Nephron progenitor cell (in vitro differentiated cells): ENCODE measurements around the gene FLVCR1.
"Not testable (repeated sequence)": the region's sequence is repeated elsewhere in the genome, so short reads cannot be mapped to it uniquely, and the experiment has no call there.

Experiments
- DNase-seq: peaks from one replicate; pipeline ENCODE4 v3.0.0; 2021
- H3K27ac Mint-ChIP-seq: 2 replicates; pipeline ENCODE4 v1.8.0; 2021; ENCODE audit warnings: mild to moderate bottlenecking, moderate library complexity, mixed read lengths
- H3K27me3 Mint-ChIP-seq: 2 replicates; pipeline ENCODE4 v1.8.0; 2021; ENCODE audit warnings: mild to moderate bottlenecking, low read depth, mixed read lengths; ENCODE audit not compliant: poor library complexity
- H3K36me3 Mint-ChIP-seq: 2 replicates; pipeline ENCODE4 v1.8.0; 2021; ENCODE audit warnings: low read depth, mixed read lengths
- H3K4me1 Mint-ChIP-seq: 2 replicates; pipeline ENCODE4 v1.8.0; 2021; ENCODE audit warnings: mixed read lengths
- H3K4me3 Mint-ChIP-seq: 2 replicates; pipeline ENCODE4 v1.8.0; 2021; ENCODE audit warnings: mild to moderate bottlenecking, moderate library complexity, mixed read lengths
- H3K9me3 Mint-ChIP-seq: 2 replicates; pipeline ENCODE4 v1.8.0; 2021; ENCODE audit warnings: mild to moderate bottlenecking, moderate library complexity, mixed read lengths
- CTCF ChIP-seq: fragments of 200-600 bp; sonication (generic); IDR thresholded peaks from 2 replicates; pipeline ENCODE4 v1.5.0; 2021; ENCODE audit warnings: antibody characterized with exemption

Gene FLVCR1

GRCh38 chr1:212858461-212859265 is 588 bp downstream of the FLVCR1 start:
- Mint-ChIP-seq H3K27me3 (no peaks in the 10 kb centered on the region), H3K4me3 (no peak overlapping the region)

GRCh38 chr1:212860713-212861581 is 2.9 kb downstream of the FLVCR1 start:
- TF ChIP-seq CTCF = no peak
- no peak overlapping the region for H3K4me3 Mint-ChIP-seq
- DNase-seq = no peak
- H3K4me1 Mint-ChIP-seq = peaks cover 21% of the 10 kb centered on the region
- no peaks in the 10 kb centered on the region for H3K27me3 Mint-ChIP-seq
- no peaks in the 10 kb centered on the region for H3K9me3 Mint-ChIP-seq
- H3K36me3 Mint-ChIP-seq = peaks cover 13% of the 10 kb centered on the region
- no peak overlapping the region for H3K27ac Mint-ChIP-seq

More at GRCh38 chr1:212858461-212859265, 588 bp downstream of the FLVCR1 start:
- TF ChIP-seq CTCF = no peak
- peaks cover 22% of the 10 kb centered on the region for H3K4me1 Mint-ChIP-seq
- H3K27ac Mint-ChIP-seq = peak overlapping the region; percentile 99
- DNase-seq = no peak
- H3K36me3 Mint-ChIP-seq = peaks cover 10% of the 10 kb centered on the region
- H3K9me3 Mint-ChIP-seq = peaks cover 2% of the 10 kb centered on the region

- H3K9me3 Mint-ChIP-seq = no peaks in the 10 kb centered on the region
- H3K4me3 Mint-ChIP-seq = no peak overlapping the region
- peaks cover 25% of the 10 kb centered on the region for H3K36me3 Mint-ChIP-seq
- H3K27me3 Mint-ChIP-seq = no peaks in the 10 kb centered on the region
- no peak for TF ChIP-seq CTCF
- H3K27ac Mint-ChIP-seq = no peak overlapping the region
- peaks cover 12% of the 10 kb centered on the region for H3K4me1 Mint-ChIP-seq
- no peak for DNase-seq
Measured at GRCh38 chr1:212862111-212862690, 4.1 kb downstream of the FLVCR1 start.

- not testable (repeated sequence) for H3K4me3 Mint-ChIP-seq, H3K27me3 Mint-ChIP-seq, H3K9me3 Mint-ChIP-seq, DNase-seq, H3K27ac Mint-ChIP-seq
- H3K4me1 Mint-ChIP-seq = peaks cover 12% of the 10 kb centered on the region
- peaks cover 27% of the 10 kb centered on the region for H3K36me3 Mint-ChIP-seq
Measured at GRCh38 chr1:212863345-212863744, 5.3 kb downstream of the FLVCR1 start.

GRCh38 chr1:212864201-212864600 is 6.1 kb downstream of the FLVCR1 start:
- Mint-ChIP-seq H3K9me3 (no peaks in the 10 kb centered on the region), H3K27ac (peak overlapping the region; percentile 27), H3K4me3 (no peak overlapping the region), H3K36me3 (peaks cover 27% of the 10 kb centered on the region), H3K4me1 (peaks cover 12% of the 10 kb centered on the region), H3K27me3 (no peaks in the 10 kb centered on the region)
- no peak for DNase-seq
- no peak for TF ChIP-seq CTCF

GRCh38 chr1:212867192-212867591 is 9.1 kb downstream of the FLVCR1 start:
- Mint-ChIP-seq H3K27ac (no peak overlapping the region), H3K4me1 (peaks cover 12% of the 10 kb centered on the region), H3K4me3 (no peak overlapping the region), H3K36me3 (peaks cover 34% of the 10 kb centered on the region), H3K27me3 (no peaks in the 10 kb centered on the region), H3K9me3 (no peaks in the 10 kb centered on the region)
- DNase-seq = no peak
- no peak for TF ChIP-seq CTCF
